DOHH2 (cell line): ENCODE data around the gene CNTD1.

Experiments used
- CTCF ChIP-seq: fragments of 200-600 bp; sonication (generic); IDR thresholded peaks from one replicate; pipeline ENCODE4 v1.5.1; 2014; ENCODE audit warnings: antibody characterized with exemption, mild to moderate bottlenecking, low read depth, low read length; ENCODE audit not compliant: poor library complexity, severe bottlenecking
- EZH2phosphoT487 ChIP-seq: fragments of 200-600 bp; sonication (generic); IDR thresholded peaks from 2 replicates; pipeline ENCODE4 v1.6.1; 2017; ENCODE audit warnings: borderline replicate concordance, mild to moderate bottlenecking, antibody characterized with exemption, low read length, moderate library complexity, mixed read lengths

DNA sequence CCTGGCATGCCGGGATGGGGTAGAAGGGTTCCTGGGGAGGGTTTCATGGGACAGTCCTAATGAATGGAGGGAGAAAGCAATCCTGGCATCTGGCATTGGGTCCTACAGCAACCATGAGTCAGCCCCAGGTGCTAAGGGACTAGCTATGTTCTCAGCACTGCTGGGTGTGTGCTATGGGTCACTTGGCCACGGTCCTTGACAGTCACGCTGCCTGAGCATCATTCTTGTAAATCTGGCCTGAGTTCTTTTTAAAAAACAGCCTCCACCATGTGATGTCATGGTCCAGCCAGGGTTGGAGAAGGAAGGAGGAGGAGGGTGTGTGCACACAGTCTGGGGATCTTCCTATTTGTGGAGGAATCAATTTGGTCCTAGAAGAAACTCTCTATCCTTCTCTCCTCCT is 43.9 kb upstream of the CNTD1 start:
- no peak for TF ChIP-seq CTCF
- TF ChIP-seq EZH2phosphoT487 = no peak
